8988T (cell line): ENCODE measurements around the gene RTEL1.
A peak's percentile ranks its signal among the peaks of the same experiment; 100 is the strongest.
"Not testable (repeated sequence)": the region's sequence is repeated elsewhere in the genome, so short reads cannot be mapped to it uniquely, and the experiment has no call there.

Experiments
- DNase-seq: peaks from one replicate; pipeline ENCODE4 v3.0.0; 2011

The RTEL1 gene

GRCh38 chr20:63630956-63631355 is 27.2 kb upstream of the RTEL1 start:
- not testable (repeated sequence) for DNase-seq

GRCh38 chr20:63631426-63631825 is 26.7 kb upstream of the RTEL1 start:
- DNase-seq: not testable (repeated sequence)

DNA sequence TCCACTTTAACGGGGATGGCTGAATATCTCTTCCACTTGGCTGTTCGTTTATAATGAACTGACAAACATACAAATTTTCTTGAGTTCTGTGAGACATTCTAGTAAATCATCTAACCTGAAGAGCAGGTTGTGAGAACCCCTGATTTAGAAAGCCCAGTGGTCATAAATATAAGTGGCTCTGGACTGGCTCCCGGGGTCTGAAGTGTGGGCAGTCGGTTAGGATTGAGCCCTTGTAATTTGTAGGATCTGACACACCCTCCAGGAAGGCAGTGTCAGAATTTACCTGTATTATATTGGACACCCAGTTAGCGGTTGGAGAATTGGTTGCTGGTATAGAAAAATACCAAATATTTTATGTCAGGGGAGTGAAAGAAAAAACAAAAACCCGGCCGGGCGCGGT is 24.4 kb upstream of the RTEL1 start:
- DNase-seq: no peak

DNA sequence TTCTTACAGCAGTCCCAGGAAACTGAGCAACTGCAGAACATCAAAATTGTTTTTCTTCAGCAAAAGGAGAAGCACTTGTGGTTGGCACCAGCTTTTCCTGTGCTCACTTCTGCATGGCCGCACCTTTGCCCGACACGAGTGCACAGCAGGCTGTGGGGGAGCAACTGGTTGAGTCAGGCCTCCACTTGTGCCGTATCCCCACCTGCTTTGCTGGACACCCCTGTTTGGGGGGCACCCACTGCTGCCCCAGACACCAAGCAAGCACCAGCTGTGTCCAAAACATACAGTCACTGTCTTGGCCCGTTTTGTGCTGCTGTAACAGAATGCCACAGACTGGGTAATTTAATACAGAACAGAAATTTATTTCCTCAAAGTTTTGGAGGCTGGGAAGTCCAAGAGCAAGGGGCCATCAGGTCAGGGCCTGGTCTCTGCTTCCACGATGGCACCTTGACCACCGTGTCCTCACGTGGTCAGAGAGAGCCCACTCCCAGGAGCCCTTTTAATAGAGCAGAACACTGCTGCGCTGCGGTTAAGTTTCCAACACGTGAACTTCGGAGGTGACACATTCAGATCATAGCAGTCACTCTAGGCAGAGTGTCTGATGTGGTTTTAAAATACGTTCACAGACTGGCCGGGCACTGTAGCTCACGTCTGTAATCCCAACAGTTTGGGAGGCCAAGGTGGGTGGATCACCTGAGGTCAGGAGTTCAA is 22.5 kb upstream of the RTEL1 start:
- no peak for DNase-seq

DNA sequence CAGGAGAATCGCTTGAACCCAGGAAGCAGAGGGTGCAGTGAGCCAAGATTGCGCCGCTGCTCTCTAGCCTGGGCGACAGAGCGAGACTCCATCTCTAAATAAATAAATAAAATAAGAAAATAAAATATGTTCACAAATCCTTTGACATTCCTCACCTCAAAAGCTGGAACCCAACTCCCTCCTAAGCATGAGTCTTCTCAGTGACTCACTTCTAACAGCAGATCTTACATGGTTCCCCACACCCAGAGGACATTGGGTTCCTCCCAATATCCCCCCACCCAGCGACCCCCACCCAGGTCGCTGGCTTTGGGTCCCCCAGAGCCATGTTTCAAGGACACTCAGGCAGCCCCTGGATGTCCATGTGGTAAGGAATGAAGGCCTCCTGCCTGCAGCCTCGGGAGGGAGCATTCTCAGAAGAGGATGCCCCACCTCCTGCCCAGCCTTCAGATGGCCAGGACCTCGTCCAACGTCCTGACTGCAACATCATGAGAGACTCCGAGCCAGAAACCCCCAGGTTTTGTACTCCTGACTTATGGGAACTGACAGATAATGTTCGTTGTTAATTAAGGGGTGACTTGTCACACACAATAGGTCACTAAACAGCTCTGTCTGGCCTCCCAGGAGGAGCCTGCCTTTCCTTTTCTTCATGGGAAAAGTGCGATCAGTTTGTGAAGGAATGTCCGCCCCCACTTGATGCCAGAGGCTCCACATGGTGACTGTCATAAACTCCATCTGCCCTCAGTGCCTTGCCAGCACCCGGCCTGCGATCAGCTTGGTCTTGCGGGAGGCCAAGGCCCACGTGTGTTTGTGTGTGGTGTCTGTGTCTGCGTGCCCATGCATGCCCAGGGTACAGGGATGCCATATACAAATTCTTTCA is 21.1 kb upstream of the RTEL1 start:
- DNase-seq: no peak

DNA sequence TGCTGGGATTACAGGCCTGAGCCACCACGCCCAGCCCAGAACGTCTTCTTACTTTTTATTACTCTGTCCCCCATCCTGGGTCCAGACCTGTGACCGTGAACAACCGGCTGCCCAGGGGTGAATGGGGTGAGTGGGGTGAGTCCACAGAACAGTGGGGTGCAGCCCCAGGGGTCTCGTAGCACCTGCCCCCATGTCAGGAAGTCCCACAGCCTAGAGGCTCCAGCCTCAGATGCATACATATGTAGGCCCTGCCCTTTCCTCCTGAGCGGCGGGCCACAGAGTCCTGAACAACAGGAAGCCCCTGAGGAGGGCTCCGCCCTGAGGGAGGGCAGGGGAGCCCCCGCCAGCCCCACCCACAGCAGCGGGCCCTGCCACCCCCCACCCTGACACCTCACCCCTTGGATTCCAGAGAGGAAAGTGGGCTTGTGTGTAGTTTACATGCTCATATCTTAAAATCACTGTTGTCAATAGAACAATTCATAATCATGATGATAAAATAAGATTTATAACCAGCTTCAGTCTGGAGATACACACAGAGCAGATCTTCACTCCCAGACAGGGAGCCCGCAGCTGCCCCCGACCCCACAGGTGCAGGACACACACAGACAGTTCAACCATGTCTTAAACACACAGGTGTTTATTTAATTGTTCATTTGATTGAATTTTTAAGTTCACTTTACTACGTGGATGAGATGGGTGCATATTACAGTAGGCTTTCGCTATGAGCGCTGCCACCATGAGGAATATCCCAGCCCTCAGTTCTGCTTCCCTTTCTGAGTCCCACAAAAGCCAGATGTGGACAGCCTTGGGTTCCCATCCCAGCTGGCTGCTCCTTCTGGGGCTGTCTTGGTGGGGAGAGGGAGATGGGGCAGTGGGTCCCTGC is 18.8 kb upstream of the RTEL1 start:
- DNase-seq: peak; percentile 26

- no peak for DNase-seq
Measured at GRCh38 chr20:63640086-63640485, 18.0 kb upstream of the RTEL1 start.

- not testable (repeated sequence) for DNase-seq
Measured at GRCh38 chr20:63640686-63641085, 17.4 kb upstream of the RTEL1 start.

DNA sequence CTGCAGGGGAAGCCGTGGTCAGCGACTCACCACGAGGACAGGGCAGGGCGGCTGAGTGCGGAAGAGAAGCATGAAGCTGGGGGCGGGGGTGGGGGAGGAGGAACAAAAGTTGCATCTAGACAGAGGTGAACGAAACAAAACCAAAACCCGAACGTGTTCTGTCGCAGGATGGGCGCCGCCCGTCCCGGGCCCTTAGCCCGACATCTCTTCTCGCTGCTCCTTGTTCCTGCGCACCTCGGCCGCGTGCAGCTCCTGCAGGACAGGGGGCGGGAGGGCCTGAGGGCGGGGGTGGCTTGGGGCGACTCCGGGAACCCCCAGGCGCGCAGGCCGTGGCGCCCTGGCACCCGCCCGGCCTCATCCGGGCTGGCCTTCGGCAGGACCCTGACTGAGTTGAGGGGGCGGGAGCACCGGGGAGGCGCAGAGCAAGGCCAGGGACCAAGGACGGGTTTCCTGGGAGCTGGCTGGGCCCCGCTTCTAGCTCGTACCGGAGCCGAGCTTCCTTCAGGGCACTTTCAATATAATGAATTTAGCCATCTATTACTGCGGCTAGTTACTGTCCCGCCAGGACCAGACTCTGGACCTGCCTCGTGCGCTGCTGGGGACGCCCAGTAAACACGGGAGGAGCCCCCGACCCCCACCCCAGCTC is 16.8 kb upstream of the RTEL1 start:
- peak; percentile 79 for DNase-seq

GRCh38 chr20:63641792-63642523 is 16.2 kb upstream of the RTEL1 start:
- DNase-seq: peak; percentile 96

GRCh38 chr20:63642527-63643247 is 15.4 kb upstream of the RTEL1 start:
- DNase-seq: no peak

GRCh38 chr20:63643499-63643898 is 14.6 kb upstream of the RTEL1 start:
- no peak for DNase-seq

- DNase-seq: no peak
Measured at GRCh38 chr20:63643946-63644345, 14.2 kb upstream of the RTEL1 start.

- DNase-seq: no peak
Measured at GRCh38 chr20:63645218-63645617, 12.9 kb upstream of the RTEL1 start.

DNA sequence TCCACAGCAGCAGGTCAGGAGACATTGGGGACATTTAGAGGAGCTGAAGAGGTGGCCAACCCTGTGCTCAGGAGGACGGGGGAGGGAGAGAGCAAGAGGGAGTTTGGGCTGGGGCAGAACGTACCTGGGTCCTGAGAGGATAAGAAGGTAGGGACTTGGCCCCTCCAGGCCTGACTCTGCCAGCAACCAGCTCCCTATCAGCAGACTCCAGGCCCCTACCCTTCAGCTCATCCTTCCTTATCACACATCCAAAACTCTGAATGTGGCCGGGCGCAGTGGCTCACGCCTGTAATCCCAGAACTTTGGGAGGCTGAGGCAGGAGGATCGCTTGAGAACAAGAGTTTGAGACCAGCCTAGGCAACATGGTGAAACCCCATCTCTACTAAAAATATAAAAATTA is 9.9 kb upstream of the RTEL1 start:
- no peak for DNase-seq

GRCh38 chr20:63648895-63649589 is 9.1 kb upstream of the RTEL1 start:
- DNase-seq: no peak

DNA sequence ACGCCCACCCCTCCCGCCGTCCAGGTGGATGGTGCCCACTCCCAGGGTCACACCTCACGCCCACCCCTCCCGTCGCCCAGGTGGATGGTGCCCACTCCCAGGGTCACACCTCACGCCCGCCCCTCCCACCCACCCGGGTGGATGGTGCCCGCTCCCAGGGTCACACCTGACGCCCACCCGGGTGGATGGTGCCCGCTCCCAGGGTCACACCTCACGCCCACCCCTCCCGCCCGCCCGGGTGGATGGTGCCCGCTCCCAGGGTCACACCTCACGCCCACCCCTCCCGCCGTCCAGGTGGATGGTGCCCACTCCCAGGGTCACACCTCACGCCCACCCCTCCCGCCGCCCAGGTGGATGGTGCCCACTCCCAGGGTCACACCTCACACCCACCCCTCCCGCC is 7.6 kb upstream of the RTEL1 start:
- DNase-seq: not testable (repeated sequence)

- no peak for DNase-seq
Measured at GRCh38 chr20:63651942-63652191, 6.2 kb upstream of the RTEL1 start.

DNA sequence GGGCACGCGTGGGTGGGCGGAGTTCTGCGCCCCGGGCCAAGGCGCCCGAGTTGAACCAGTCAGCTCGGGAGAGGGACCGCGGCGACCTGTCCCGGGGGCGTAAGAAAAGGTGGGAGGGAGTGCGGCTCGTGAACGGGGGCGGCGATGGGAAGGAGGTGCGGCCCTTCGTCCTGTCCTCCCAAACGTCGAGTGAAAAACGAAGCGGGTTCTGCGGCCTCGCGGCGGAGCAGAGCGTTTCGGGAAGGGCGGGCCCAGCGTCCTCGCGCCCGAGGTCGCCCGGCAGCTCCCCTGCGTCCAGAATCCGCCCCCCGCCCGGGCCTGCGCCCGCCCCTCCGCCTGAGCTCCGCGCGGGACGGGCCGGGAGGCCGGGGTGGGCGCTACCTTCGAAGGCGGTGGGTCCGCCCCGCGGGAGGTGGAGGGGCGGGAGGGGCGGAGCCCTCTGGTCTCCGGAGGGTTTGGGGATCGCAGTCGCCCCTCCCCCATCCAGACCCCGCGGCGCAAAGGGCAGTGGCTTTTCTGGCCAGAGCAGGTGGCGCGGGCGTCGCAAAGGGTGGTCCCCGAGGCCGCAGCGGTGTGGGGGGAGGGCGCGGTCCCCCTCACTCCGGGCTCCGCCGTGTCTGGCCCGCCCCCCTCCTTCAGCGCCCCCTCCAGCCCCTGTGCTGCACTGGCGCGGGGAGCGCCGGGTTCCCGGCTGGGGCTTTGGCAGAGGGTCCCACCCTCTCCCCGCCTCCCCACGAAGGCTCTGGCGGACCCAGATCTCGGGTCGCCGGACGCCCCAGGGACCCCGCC is 5.7 kb upstream of the RTEL1 start:
- DNase-seq: peak; percentile 63
